ENCODE measurements around the gene YIPF3. TPM values are rescaled to one million over a fixed set of nuclear protein-coding genes. Genes with fewer than 3 reads are reported as not detected.
"Not testable (repeated sequence)": the region's sequence is repeated elsewhere in the genome, so short reads cannot be mapped to it uniquely, and the experiment has no call there.

Gene YIPF3
- polyA plus RNA-seq, 3 donors = 140 to 164 (median 148) TPM

DNA sequence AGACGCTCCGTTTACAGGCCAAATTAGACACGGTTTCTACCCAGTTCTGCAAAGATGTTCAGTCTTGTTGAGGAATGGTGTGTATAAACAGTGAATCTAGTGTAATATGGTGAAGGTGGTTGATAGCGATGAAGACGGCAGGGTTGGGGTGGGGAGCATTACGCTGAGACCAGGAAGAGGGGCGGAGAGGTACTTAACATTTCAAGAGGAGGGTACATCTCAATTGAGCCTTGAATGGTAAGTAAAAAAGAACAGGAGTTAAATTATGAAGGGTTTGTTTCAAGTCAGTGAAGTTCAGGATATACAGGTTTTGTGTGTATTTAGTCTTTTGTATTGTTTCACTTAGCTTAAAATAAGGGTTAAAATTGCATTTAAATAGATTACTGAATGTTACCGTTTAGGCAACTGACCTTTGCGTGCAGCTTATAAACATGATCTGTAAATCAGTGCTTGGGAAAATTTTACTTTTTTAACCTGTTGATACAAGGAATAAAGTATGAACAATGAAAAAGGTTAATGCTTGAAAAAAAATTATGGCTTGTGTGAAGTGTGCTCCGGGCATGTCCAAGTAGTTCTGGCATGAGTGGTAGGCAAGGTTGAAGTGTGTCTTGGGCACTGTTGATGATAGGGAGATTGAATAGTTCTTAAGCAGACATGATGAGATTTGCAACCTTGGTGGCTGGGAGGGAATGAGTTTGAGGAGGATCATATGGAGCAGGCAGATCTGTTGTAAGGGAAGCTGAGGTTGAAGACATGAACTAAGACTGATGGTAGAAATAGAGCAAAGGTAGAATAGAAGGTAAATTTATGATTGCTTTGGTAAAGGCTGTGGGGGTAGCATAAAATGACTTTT, 1.0 kb upstream of the YIPF3 start:
- DNase-seq = no peak

DNA sequence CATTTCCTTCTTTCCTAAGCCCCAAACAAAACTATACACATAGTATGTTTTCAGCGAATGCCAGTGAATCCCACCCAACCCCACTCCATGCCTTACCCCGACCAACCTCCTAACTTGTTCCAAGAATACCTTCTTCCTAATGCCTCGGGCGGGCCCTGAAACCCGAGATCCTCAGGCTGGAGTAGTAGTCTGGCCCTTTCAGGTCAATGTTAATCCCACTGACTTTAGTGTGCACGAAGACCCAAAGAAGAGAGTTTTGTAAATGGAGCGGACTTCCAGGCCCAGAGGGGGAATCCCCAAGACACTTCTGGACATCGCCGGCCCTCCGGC, 394 bp downstream of the YIPF3 start:
- DNase-seq = no peak

GRCh38 chr6:43515808-43516207, 918 bp downstream of the YIPF3 start:
- no peak for DNase-seq

DNA sequence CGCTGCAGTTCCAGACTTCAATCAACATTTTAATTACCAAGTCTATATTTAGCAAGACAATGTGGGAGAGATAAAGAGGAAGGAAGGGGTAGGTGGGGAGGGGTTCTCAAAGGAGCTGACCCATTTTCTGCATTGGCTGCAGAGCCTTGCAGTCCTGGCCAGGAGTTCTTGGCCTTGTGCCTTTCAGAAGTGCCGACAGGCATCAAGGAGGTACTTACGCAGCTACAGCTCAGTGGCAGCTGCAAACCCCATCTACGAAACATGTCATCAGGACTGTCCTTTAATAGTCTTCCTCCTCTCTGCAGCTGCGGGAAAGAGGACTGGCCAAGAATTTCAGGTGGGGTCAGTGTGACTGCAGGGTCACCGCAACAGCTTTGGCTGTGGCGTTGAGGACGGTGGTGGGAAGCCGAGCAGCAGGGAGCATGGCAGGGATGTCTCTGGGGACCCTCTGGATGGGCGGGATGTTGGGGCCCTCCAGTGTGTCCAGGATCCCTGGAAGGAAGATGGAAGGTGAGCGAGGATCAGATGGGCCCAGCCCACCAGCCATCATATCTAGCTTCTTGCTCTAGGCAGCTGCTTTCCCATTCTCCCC, 4.8 kb downstream of the YIPF3 start:
- DNase-seq = no peak

GRCh38 chr6:43510827-43511163, 5.9 kb downstream of the YIPF3 start:
- no peak for DNase-seq

DNA sequence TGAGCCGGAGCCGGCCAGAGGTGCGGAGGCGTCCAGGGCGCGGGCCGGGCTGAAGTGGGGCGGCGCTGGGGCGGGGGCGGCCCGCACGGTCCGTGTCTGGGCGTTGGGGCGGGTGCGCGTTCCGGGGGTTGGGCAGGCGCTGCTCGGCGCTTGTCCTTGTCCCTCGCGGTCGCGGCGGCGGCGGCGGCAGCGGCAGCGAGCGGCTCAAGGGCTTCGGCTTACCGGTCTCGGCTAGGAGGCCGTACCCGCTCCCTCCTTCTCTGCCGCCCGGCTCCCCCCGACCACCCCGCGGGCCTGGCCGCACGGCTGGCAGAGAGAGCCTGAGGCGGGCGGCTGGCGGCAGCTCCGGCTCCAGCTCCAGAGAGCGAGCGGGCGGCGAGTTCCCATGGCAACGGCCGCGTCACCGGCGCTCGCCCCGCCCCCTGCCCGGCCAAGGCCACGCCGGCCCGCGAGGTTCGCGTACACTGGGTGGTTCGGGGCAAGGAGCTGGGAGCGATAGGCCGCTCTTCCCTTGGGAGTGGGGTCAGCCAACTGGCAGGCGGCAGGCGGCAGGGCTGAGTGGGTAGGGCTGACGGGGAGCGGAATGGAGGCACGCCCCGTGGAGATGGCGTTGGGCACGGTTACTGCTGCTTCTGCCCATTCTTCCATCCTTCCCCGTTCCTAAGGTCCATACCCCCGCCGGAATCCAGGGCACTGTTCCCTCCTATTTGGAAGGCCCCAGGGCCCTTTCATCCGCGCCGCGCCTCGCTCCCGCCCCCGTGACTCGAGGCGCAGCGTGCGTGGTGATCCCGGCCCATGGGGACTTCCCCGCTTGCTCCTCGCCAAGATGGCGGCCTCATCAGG, 6.5 kb downstream of the YIPF3 start, which contains the start of gene LRRC73:
Gene LRRC73, minus strand, starts transcription at position 363 of the 843 bp plus-strand sequence. CDS start 561 bp downstream, outside the sequence.
- DNase-seq = peak; percentile 79

DNA sequence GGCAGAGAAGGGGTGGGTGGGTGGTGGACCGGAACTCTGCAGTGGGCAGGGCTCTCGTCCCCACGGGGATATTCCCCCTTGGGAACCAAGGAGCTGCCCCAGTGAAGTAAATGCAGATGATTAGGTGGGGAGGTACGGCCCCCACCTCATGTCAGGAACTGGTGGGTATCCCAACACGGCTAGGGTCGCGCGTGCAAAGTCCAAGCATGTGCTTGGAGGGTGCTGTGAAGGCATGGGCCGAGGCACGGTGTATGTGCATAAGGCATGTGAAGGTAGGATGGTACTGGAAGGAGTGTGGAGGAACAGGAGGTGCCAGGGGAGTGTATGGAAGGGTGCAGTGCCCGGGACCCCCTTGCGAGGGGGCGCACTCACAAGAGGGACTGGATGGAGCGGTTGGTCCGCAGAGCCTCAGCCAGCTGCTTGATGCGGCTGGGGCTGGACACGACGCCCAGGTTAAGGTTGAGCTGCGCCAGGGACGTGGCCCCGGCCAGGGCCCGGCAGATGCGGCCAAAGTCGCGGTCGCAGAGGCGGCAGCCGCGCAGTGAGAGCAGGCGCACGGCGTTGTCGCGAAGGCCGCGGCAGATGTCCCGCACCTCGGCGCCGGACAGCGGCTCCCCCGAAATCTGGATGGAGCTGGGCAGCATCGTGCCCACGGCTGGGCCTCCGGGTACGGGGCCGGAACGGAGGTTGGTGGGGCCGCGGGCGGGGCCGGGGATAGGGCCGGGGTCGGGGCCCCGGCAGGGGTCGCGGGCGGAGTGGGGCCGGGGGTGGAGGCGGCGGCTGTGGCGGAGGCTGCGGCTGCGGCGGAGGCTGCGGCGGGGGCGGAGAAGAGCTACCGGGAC, 7.4 kb downstream of the YIPF3 start:
- DNase-seq = no peak

- no peak for DNase-seq
Measured at GRCh38 chr6:43508481-43509141, 8.1 kb downstream of the YIPF3 start.

GRCh38 chr6:43506667-43507471, 9.9 kb downstream of the YIPF3 start:
- DNase-seq = peak; percentile 82

DNA sequence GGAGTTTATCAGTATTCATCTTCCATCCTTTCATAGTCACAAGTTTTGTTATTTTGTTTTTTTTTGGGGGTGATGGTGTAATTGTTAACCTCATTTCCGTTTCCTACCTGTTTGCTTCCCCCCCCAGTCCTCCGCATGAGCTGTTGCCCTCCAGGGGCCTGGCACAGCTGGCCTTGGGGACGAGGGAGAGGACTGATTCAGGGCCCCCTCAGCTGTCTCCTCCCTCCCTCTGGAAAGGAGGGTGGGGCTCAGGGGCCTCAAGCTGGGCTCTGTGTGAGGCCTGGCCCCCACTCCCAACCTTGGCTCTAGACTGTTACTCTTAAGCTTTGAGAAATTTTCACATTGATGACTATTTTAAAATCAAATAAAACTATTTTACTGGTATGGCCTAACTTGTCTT, 10.6 kb downstream of the YIPF3 start:
- DNase-seq = no peak

- no peak for DNase-seq
Measured at GRCh38 chr6:43505718-43506117, 11.0 kb downstream of the YIPF3 start.

DNA sequence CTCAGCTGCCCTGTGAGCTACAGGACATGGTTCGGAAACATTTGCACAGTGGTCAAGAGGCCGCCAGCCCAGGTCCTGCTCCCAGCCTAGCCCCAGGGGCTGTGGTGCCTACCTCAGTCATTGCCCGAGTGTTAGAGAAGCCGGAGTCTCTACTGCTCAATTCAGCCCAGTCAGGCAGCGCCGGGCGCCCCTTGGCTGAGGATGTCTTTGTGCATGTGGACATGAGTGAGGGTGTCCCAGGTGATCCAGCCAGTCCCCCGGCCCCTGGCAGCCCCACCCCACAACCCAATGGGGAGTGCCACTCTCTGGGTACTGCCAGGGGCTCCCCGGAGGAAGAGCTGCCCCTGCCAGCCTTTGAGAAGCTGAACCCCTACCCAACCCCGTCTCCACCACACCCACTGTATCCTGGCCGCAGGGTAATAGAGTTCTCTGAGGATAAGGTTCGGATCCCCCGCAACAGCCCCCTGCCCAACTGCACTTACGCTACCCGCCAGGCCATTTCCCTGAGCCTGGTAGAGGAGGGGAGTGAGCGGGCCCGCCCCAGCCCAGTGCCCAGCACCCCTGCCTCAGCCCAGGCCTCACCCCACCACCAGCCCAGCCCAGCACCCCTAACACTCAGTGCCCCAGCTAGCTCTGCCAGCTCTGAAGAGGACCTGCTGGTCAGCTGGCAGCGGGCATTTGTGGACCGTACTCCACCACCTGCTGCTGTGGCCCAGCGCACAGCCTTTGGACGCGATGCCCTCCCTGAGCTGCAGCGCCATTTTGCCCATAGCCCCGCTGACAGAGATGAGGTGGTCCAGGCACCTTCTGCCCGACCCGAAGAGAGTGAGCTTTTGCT, 11.8 kb downstream of the YIPF3 start:
- no peak for DNase-seq

GRCh38 chr6:43503443-43503842, 13.3 kb downstream of the YIPF3 start:
- no peak for DNase-seq

DNA sequence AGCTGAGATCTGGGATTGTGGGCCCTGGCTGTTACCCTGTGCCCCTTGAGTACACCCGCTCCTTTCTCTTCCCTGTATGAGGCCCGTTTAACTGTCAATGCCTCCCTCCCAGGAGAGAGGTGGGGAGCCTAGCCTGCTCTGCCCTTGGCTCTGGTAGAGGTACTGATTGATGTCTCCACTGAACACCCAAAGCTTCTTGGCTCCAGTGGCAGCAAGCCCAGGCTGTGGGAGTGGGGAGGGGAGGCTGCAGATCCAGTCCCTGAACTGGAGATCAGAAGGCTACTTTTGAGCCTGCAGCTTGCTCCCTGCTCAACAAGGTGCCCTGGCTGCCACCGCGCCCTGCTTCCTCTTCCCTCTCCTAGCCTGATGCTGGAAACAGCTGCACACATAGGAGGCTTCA, 14.1 kb downstream of the YIPF3 start:
- DNase-seq = no peak

DNA sequence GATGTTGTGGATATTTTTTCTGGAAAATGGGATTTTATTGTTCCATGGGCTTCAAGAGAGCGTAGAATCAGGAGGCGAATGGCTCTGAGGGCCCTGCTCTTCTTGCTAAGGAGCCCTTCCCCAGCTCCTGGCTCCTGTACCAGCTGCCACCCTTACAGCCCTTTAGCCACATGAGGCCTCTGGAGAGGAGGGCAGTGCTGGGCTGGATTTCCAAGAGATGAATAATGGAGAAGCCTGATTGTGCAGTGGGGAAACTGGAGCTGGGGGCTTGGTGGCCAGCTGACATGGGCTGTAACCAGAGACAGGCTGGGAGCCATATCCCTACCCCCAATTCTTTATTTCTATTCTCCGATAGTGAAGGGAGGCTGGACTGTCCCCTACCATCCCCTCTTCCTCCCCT, 15.8 kb downstream of the YIPF3 start:
- DNase-seq = no peak

DNA sequence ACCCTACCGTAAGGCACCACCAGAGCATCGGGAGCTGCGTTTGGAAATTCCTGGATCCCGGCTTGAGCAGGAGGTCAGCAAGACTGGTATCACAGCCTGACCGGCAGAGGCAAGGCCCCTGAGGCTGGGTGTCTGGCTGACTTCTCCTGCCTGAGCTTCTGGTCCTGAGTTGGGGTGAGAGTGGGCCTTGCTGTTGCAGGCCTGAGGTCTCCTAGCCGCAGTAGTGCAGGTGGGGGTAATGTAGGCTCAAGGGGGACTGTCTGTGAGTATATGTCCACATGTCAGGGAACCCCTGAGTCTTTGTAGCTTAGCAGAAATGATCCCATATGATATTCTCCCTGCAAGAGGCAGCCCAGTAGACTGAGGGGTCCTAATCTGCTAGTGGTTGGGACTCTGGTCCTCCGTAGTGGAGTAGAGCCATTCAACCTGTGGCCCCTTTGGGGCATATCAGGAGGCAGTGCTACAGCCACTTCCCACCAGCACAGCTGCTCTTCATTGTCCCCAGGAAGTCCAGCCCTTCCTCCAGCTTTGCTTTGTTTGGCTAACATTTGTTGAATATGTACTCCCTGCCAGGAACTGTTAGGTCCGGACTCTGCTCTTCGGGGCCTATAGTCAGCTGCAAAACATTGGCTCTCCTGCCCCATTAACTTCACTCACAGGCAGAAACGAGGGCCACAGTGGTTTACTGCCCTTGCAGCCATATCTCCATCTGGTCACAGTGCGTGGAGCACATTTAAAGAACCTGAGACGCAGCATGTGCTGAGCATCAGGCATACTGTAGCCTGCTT, 17.5 kb downstream of the YIPF3 start:
- no peak for DNase-seq

DNA sequence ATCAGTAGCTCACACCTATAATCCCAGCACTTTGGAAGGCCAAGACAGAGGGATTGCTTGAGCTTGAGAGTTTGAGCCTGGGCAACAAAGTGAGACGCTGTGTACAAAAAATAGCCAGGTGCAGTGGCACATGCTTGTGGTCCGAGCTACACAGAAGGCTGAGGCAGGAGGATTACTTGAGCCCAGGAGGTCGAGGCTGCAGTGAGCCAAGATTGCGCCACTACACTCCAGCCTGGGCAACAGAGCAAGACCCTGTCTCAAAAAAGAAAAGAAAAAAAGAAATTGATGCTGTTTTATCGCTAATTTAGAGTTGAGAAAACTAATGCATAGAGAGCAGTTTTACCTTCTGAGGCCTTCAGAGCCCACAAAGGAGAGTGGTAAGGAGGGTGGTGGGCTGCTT, 18.4 kb downstream of the YIPF3 start:
- DNase-seq = not testable (repeated sequence)

DNA sequence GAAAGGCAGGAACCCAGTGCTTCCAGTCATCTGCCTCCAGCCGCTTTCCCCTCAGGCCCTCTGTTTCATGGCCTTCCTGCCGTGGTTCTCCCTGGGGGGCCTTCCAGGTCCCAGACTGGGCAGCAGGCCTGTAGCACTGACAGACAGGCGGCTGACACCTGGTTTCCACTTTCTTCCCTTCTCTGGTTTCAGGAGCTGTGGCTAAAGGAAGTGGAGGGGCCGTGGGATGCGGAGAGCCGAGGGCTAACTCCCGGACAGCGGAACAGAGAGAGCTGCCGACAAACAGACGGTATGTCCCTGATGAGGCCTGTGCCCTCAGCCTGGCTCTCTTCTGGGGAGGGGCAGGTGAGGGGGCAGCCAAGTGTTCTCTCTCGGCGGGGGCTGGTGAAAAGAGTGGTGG, 19.0 kb downstream of the YIPF3 start:
- no peak for DNase-seq

DNA sequence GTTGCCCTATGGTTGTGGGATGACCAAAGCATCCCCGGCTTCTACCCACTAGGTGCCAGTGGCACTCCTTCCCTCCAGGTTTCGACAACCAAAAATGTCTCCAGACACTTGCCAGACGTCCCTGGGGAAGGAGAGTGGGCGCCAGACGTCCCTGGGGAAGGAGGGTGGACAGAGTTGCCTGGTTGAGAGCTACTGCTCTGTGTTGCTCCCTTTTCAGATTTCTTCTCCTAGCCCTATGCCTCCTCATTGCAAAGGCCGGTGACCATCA, 19.7 kb downstream of the YIPF3 start:
- no peak for DNase-seq
